ENCODE data around the gene FAM181A.

GRCh38 chr14:93964281-93964680 lies 37.1 kb downstream of the FAM181A start:
- TF ChIP-seq CTCF (conservative IDR thresholded peaks at IDR 0.05; ENCODE audit: low read depth, low read length) (no peak), EZH2 (IDR thresholded peaks at IDR 0.05; ENCODE audit: low read length, unreplicated experiment) (no peak), EZH2phosphoT487 (IDR thresholded peaks at IDR 0.05; ENCODE audit: borderline replicate concordance, low read length) (no peak)
